GM23248 (cell line): Measurements from ENCODE around the gene MOBP. TPM values are rescaled to one million over a fixed set of nuclear protein-coding genes. Genes with fewer than 3 reads are reported as not detected.

Source experiments
- DNase-seq: peaks from one replicate; pipeline ENCODE4 v3.0.0-alpha.2; 2015
- H2AFZ ChIP-seq: fragments of 200-600 bp; sonication (generic); 2 replicates; pipeline ENCODE4 v1.6.1; 2016; ENCODE audit warnings: antibody characterized with exemption
- H3F3A ChIP-seq: fragments of 200-600 bp; sonication (generic); 2 replicates; pipeline ENCODE4 v1.6.1; 2016; ENCODE audit warnings: mild to moderate bottlenecking, antibody characterized with exemption, mixed run types; ENCODE audit not compliant: insufficient read depth
- H3K27ac ChIP-seq: fragments of 200-600 bp; sonication (generic); 2 replicates; pipeline ENCODE4 v1.5.1; 2016; ENCODE audit warnings: mild to moderate bottlenecking
- H3K27me3 ChIP-seq: fragments of 200-600 bp; sonication (generic); replicated peaks from 2 replicates; pipeline ENCODE4 v1.6.1; 2016; ENCODE audit warnings: mild to moderate bottlenecking; ENCODE audit not compliant: insufficient read depth
- H3K36me3 ChIP-seq: fragments of 200-600 bp; sonication (generic); 2 replicates; pipeline ENCODE4 v1.6.1; 2016; ENCODE audit warnings: low read depth, mild to moderate bottlenecking
- H3K4me1 ChIP-seq: fragments of 200-600 bp; sonication (generic); 2 replicates; pipeline ENCODE4 v1.6.1; 2016; ENCODE audit warnings: mild to moderate bottlenecking; ENCODE audit not compliant: insufficient read depth
- H3K4me2 ChIP-seq: fragments of 200-600 bp; sonication (generic); one replicate; pipeline ENCODE4 v1.6.1; 2016; ENCODE audit warnings: mild to moderate bottlenecking; ENCODE audit not compliant: unreplicated experiment
- H3K4me3 ChIP-seq: fragments of 200-600 bp; sonication (generic); 2 replicates; pipeline ENCODE4 v1.5.1; 2016; ENCODE audit warnings: mild to moderate bottlenecking
- H3K79me2 ChIP-seq: fragments of 200-600 bp; sonication (generic); 2 replicates; pipeline ENCODE4 v1.6.1; 2016; ENCODE audit warnings: mild to moderate bottlenecking; ENCODE audit not compliant: insufficient read depth
- H3K9ac ChIP-seq: fragments of 200-600 bp; sonication (generic); 2 replicates; pipeline ENCODE4 v1.6.1; 2016; ENCODE audit warnings: mild to moderate bottlenecking
- H3K9me2 ChIP-seq: fragments of 200-600 bp; sonication (generic); 2 replicates; pipeline ENCODE4 v1.6.1; 2016; ENCODE audit warnings: mixed run types, mild to moderate bottlenecking, moderate library complexity; ENCODE audit not compliant: insufficient read depth
- H3K9me3 ChIP-seq: fragments of 200-600 bp; sonication (generic); one replicate; pipeline ENCODE4 v1.6.1; 2017; ENCODE audit warnings: low read depth
- H4K20me1 ChIP-seq: fragments of 200-600 bp; sonication (generic); 2 replicates; pipeline ENCODE4 v1.6.0; 2016; ENCODE audit not compliant: insufficient read depth
- EZH2 ChIP-seq: fragments of 200-600 bp; sonication (generic); IDR thresholded peaks from 2 replicates; pipeline ENCODE4 v1.6.1; 2018; ENCODE audit warnings: antibody characterized with exemption, mild to moderate bottlenecking; ENCODE audit not compliant: insufficient read depth, poor library complexity, severe bottlenecking
- EZH2phosphoT487 ChIP-seq: fragments of 200-600 bp; sonication (generic); IDR thresholded peaks from 2 replicates; pipeline ENCODE4 v1.6.1; 2018; ENCODE audit warnings: antibody characterized with exemption, moderate library complexity, mild to moderate bottlenecking, low read depth; ENCODE audit not compliant: insufficient read depth
- WGBS, 2 experiments: methylation state at CpG; one replicate each; pipeline ENCODE4 v1.1.6; 2015 to 2017; ENCODE audit warnings: low lambda C conversion rate in 2 of 2, low coverage in 1 of 2; ENCODE audit errors: missing lambda C conversion rate in 2 of 2; 5-methylcytosine and 5-hydroxymethylcytosine counted together
- in situ Hi-C: fragments of 300-500 bp; cut with MboI; formaldehyde crosslinking; loops from 2 replicates; pipeline ENCODE4 v1.15.0; 2020
- polyA plus RNA-seq: library from polyadenylated mRNA; unstranded; fragments of >200 nt; fragmentation: Nextera tagmentation; extraction: Ambion mirVana; gene quantifications from 2 replicates; pipeline ENCODE4 v1.2.1, GENCODE V29; 2016
- total RNA-seq: library from RNA; depleted of rRNA; stranded (reverse); fragments of >200 nt; shearing (Covaris generic); gene quantifications from 2 replicates; pipeline ENCODE4 v1.2.3, GENCODE V29; 2014

The MOBP gene
- total and polyA plus RNA-seq, 2 experiments from 2014 or later = not detected

- H3K9me3 ChIP-seq = no peaks in the 10 kb centered on the region
- no peaks in the 10 kb centered on the region for H3K9me2 ChIP-seq
- no peak overlapping the region for H3K27ac ChIP-seq
- in situ Hi-C loops = no loop called here
- H4K20me1 ChIP-seq = no peaks in the 10 kb centered on the region
- no peak for DNase-seq
- no peaks in the 10 kb centered on the region for H3K36me3 ChIP-seq
- H3K4me1 ChIP-seq = no peaks in the 10 kb centered on the region
- no peak overlapping the region for H3K9ac ChIP-seq
- no peaks in the 10 kb centered on the region for H3K79me2 ChIP-seq
- no peaks in the 10 kb centered on the region for H3F3A ChIP-seq
- WGBS, 2 experiments = 0 to 7% methylated on average over 1 of the region's 1 CpG
- no peak overlapping the region for H2AFZ ChIP-seq
- peaks cover 8% of the 10 kb centered on the region for H3K27me3 ChIP-seq
- TF ChIP-seq EZH2phosphoT487 (no peak), EZH2 (no peak)
- no peak overlapping the region for H3K4me3 ChIP-seq
- no peak overlapping the region for H3K4me2 ChIP-seq
These were observed 4.2 kb upstream of the MOBP start for GRCh38 chr3:39463269-39463668.

GRCh38 chr3:39466988-39467387 lies 492 bp upstream of the MOBP start:
- Histone ChIP-seq H2AFZ (no peak overlapping the region), H3K9me2 (no peaks in the 10 kb centered on the region), H3K4me1 (no peaks in the 10 kb centered on the region), H3K27me3 (peaks cover 16% of the 10 kb centered on the region), H4K20me1 (no peaks in the 10 kb centered on the region), H3K9me3 (no peaks in the 10 kb centered on the region), H3K27ac (no peak overlapping the region), H3K9ac (no peak overlapping the region), H3K36me3 (no peaks in the 10 kb centered on the region), H3F3A (no peaks in the 10 kb centered on the region), H3K4me3 (no peak overlapping the region), H3K79me2 (no peaks in the 10 kb centered on the region), H3K4me2 (no peak overlapping the region)
- 76 to 79% methylated on average over 3 of the region's 3 CpGs for WGBS, 2 experiments
- in situ Hi-C loops = no loop called here
- no peak for DNase-seq
- TF ChIP-seq EZH2phosphoT487 (no peak), EZH2 (no peak)

- Histone ChIP-seq H3K9me2 (no peaks in the 10 kb centered on the region), H3K9me3 (no peaks in the 10 kb centered on the region), H3F3A (no peaks in the 10 kb centered on the region), H3K9ac (no peak overlapping the region), H3K36me3 (no peaks in the 10 kb centered on the region), H3K4me2 (no peak overlapping the region), H3K4me3 (no peak overlapping the region), H3K27me3 (peaks cover 8% of the 10 kb centered on the region), H2AFZ (no peak overlapping the region), H3K4me1 (no peaks in the 10 kb centered on the region), H3K79me2 (no peaks in the 10 kb centered on the region), H4K20me1 (no peaks in the 10 kb centered on the region), H3K27ac (no peak overlapping the region)
- no peak for TF ChIP-seq EZH2phosphoT487
- TF ChIP-seq EZH2 = no peak
- 23 to 38% methylated on average over 4 of the region's 4 CpGs for WGBS, 2 experiments
- no peak for DNase-seq
- in situ Hi-C loops = no loop called here
These were observed 592 bp downstream of the MOBP start for GRCh38 chr3:39468108-39468436.

- H3K27me3 ChIP-seq = peaks cover 8% of the 10 kb centered on the region
- H3K27ac ChIP-seq = no peak overlapping the region
- no peaks in the 10 kb centered on the region for H3K36me3 ChIP-seq
- H3K9ac ChIP-seq = no peak overlapping the region
- no peak for DNase-seq
- H3K4me2 ChIP-seq = no peak overlapping the region
- whole genome bisulfite sequencing, 2 experiments = 67 to 72% methylated on average over 1 of the region's 1 CpG
- no peaks in the 10 kb centered on the region for H3K9me3 ChIP-seq
- no peaks in the 10 kb centered on the region for H4K20me1 ChIP-seq
- H3K9me2 ChIP-seq = no peaks in the 10 kb centered on the region
- no peak overlapping the region for H2AFZ ChIP-seq
- in situ Hi-C loops = no loop called here
- TF ChIP-seq EZH2 (no peak), EZH2phosphoT487 (no peak)
- H3K4me1 ChIP-seq = no peaks in the 10 kb centered on the region
- H3F3A ChIP-seq = no peaks in the 10 kb centered on the region
- H3K79me2 ChIP-seq = no peaks in the 10 kb centered on the region
- H3K4me3 ChIP-seq = no peak overlapping the region
These were observed 1.8 kb downstream of the MOBP start for GRCh38 chr3:39469258-39469657.

- no peaks in the 10 kb centered on the region for H3K79me2 ChIP-seq
- H3K36me3 ChIP-seq = no peaks in the 10 kb centered on the region
- H3K4me1 ChIP-seq = no peaks in the 10 kb centered on the region
- no peaks in the 10 kb centered on the region for H3K9me3 ChIP-seq
- H3K9ac ChIP-seq = no peak overlapping the region
- H3K4me3 ChIP-seq = no peak overlapping the region
- no peak for DNase-seq
- in situ Hi-C loops = no loop called here
- no peaks in the 10 kb centered on the region for H4K20me1 ChIP-seq
- H2AFZ ChIP-seq = no peak overlapping the region
- TF ChIP-seq EZH2 = no peak
- TF ChIP-seq EZH2phosphoT487 = no peak
- H3K27ac ChIP-seq = no peak overlapping the region
- no peak overlapping the region for H3K4me2 ChIP-seq
- H3F3A ChIP-seq = no peaks in the 10 kb centered on the region
- 4 to 6% methylated on average over 6 of the region's 6 CpGs for WGBS, 2 experiments
- H3K9me2 ChIP-seq = no peaks in the 10 kb centered on the region
- peaks cover 8% of the 10 kb centered on the region for H3K27me3 ChIP-seq
These were observed 2.5 kb downstream of the MOBP start for GRCh38 chr3:39469945-39470344.
